ENCODE results near the gene PLEKHA6.

GRCh38 chr1:204327359-204327758, 32.4 kb downstream of the PLEKHA6 start:
- TF ChIP-seq CTCF (IDR thresholded peaks at IDR 0.05), result no peak
- TF ChIP-seq TCF7L2 (IDR thresholded peaks at IDR 0.05; ENCODE audit: low read depth, low read length), result no peak

Measured in Panc1 (cell line).